Jurkat, Clone E6-1 (cell line): ENCODE measurements around the gene THOC6.

Experiments
- DNase-seq: peaks from one replicate; pipeline ENCODE4 v3.0.0-alpha.2; 2011; ENCODE audit warnings: low read depth, low spot score
- H3K4me3 ChIP-seq: 2 replicates; pipeline ENCODE4 v1.5.1; 2011; ENCODE audit warnings: mild to moderate bottlenecking, low read length, control low read depth, moderate library complexity

The THOC6 gene

DNA sequence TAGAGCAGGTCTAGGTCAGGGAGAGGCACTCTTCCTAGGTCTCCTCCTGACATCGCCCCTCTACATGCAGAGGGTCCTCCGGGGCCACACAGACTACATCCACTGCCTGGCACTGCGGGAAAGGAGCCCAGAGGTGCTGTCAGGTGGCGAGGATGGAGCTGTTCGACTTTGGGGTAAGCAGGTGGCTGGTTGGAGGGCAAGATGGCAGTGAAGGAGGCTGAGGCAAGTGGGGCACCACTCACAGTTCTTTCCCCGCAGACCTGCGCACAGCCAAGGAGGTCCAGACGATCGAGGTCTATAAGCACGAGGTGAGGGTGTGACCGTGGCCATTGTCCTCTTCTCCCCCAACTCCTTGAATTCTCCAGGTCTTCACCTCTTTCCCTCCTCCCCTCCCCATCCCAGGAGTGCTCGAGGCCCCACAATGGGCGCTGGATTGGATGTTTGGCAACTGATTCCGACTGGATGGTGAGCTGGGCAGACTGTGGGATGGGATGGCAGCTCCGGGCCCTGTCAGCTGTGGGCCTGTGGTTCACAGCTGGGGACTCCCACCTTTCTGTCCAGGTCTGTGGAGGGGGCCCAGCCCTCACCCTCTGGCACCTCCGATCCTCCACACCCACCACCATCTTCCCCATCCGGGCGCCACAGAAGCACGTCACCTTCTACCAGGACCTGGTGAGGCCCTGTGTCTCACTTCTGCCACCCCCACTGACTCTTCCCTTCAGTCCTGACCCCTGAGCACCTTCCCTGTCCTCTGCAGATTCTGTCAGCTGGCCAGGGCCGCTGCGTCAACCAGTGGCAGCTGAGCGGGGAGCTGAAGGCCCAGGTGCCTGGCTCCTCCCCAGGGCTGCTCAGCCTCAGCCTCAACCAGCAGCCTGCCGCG lies 3.0 kb downstream of the THOC6 start:
- DNase-seq: no peak
- no peak overlapping the region for H3K4me3 ChIP-seq

DNA sequence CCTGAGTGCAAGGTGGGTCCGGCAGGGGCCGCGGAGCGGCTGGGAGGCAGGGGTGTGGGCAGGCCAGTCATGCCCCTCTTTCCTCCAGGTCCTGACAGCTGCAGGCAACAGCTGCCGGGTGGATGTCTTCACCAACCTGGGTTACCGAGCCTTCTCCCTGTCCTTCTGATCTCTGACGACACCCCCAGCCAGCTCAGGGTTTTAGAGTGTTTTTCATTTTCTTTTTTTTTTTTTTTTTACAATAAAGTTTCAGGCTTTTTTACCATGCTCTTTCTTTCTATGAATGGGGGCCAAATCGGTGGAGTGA lies 3.6 kb downstream of the THOC6 start:
- no peak overlapping the region for H3K4me3 ChIP-seq
- DNase-seq: no peak

DNA sequence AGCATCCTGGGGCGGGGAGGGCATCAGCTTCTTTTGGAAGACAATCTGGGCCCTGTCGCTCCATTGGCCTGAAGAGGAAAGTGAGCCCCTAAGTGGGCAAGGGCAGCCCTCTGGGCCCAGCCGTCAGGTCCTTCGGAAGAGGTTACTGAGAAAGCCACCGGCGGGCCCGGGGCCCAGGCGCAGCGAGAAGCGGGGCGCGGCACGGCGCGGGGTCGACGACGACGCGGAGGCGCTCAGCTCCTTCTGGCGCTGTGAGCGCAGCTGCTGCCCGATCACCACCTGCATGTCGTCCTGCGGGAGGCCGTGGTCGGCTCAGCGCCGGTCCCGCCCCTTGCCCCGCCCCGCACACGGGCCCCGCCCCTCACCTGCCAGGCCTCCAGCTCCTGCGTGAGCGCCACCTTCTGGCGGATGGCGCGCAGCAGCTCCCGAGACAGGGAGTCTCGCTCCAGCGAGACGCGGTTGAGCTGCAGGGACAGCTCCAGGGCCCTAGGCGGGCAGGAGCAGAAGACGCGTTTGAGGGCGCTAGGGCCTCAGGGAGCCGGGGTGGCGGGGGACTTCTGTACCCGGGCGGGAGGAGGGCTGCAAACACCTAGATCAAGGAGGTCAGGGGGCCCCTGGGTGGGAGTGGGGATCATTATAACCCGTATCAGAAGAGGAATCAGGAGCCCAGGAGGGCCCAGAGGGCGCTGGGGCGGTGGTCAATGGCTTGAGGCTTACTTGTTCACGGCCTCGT lies 4.3 kb downstream of the THOC6 start:
- H3K4me3 ChIP-seq: no peak overlapping the region
- peak; percentile 77 for DNase-seq

DNA sequence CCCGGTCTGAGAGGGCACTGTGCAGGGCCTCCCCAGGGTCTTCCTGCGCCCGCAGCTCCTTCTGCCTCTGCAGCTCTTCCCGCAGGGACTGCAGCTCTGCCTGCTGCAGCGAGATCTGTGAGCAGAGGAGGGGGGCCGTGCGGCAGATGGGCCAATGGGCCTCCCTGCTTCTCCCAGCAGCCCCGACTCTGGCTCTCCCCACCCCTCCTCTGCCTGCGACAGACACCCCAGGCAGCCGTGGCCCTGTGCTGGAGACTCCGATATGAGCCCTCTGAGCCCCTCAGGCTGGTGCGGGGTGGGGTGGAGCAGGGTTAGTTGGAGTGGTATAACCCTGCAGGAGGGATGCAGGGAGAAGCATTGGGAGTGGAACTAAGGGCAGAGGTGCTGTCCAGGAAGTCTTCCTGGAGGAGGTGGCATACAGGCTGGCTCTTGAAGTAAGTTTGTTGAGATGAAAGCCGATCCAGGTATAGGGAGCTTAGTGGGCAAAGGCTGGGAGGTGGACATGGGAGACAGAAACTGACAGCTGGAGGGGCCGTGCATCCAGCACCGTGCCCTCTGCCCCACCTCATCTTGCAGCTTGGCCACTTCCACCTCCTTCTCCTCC lies 5.0 kb downstream of the THOC6 start:
- DNase-seq: no peak
- no peak overlapping the region for H3K4me3 ChIP-seq

DNA sequence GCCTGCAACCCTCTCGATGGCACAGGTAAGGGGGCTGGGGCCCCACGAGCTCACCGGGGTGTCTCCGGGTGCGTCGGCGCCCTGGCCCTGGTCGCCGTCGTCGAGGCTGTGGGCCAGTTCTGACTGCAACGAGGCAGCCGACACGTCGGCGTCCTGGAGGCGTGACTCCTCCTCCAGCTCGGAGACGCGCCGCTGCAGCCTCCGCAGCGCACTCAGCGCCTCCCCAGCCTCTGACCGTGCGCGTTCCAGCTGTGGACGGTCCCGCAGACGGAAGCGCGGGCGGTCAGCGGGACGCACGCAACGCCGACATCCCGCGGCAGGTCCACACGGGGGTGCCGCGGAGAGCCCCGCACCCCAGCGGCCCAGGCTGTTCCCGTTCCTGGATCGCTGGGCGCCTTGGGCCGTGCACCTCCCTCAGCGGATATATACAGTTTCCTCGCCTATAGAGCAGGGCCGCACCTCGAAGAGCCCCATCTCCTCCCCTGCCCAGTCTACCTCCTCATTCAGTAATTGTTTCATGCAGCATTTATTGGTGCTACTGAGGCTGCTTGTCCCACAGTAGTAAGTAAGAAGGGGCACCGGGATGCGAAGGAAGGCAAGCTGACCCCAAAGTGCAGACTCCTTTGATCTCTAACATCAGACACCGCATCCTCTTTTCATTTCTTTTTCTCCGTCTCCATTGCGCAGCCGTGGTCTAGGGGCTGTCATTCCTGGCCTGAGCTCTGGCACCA lies 5.8 kb downstream of the THOC6 start:
- no peak overlapping the region for H3K4me3 ChIP-seq
- no peak for DNase-seq

DNA sequence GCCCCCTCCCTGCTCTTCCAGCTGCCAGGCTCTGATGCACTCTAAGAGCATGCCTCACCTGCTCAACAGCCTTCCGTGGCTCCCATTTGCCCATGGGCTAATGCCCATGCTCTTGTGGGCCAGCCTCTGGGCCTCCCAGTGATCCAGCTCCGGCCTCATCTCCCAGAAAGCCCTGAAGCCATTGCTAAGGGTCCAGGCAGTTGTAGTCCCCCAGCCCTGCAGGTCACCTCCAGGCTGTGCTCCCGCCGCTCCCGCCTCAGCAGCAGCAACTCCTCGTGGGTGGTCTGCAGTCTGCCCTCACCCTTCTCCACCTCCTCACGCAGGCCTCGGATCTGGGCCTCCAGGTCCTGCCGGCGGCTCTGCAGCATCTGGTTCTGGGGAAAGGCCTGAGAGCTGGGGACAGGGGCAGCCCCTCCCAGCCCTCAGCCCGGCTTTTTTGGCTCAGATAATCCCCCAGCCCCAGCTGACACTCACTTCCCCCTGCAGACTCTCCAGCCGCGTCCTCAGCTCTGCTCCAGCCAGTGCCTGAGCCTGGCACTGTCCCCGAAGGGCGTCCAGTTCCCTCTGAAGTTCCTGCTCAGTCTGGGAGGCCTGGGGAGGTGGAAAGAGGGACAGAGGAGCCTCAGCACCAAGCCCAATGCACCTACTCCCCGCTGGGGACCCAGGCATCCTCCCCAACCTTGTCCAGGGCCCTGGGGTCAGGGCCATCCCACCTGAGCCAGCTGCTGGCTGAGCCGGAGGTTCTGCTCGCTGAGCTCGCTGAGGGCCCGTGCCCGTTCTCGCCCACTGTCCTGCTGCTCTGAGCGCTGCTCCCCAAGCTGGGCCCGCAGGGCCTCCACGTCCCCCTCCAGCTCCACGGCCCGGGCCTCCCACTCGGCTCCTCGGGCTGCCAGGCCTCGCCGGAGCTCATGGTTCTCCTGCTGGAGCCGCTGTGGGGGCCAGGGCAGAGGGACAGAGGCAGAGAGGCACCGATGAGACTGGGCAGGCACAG lies 6.7 kb downstream of the THOC6 start:
- no peak overlapping the region for H3K4me3 ChIP-seq
- DNase-seq: no peak

DNA sequence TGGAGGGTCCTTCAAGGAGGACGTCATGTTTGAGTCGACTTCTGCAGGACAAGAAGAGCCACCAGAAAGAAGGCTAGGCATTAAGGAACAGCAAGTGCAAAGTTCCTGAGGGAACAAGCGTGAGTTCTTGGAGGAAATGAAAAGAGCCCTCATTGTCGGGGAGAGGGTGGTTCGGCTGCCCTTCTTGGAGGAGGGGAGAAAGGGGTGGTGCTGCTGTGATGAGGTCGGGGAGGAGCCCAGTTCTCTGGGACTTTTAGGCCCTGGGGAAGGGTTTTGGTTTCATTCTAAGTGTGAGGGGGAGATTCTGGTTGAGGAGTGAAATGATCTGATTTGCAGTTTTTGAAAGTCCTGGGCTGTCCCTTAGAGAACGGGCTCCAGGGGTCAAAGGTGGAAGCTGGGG lies 8.8 kb downstream of the THOC6 start:
- no peak for DNase-seq
- no peak overlapping the region for H3K4me3 ChIP-seq

DNA sequence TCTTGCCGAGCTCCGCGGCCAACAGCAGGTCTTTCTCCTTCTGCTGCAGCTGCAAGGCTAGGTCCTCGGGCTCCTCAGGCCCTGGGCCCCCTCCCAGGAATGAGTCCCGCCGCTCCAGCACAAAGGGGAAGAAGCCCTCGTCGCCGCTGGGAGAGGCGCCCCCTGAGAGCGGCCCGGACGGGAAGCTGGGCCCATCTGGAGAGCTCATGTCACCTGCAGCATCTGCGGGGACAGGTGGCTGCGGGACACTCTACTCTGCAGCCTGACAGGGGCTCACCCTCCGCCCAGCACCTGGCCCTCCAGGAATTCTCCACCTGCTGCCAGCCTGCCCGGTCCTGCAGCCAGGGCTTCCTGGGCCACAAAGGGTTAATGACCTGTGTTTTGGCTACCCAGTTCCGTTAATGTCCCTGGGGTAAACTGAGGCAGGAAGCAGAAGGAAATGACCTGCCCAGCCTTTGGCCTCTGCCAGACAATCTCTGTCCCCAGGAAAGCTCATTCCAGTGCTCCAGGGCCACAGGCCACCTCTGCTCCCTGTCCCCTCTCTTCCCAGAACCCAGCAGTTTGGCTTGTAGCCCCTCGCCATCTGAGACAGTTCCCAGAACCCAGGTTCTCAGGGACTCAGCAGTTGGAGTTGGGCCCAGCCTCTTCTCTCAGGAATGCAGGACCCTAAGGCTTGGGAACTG lies 11.6 kb downstream of the THOC6 start:
- no peak overlapping the region for H3K4me3 ChIP-seq

DNA sequence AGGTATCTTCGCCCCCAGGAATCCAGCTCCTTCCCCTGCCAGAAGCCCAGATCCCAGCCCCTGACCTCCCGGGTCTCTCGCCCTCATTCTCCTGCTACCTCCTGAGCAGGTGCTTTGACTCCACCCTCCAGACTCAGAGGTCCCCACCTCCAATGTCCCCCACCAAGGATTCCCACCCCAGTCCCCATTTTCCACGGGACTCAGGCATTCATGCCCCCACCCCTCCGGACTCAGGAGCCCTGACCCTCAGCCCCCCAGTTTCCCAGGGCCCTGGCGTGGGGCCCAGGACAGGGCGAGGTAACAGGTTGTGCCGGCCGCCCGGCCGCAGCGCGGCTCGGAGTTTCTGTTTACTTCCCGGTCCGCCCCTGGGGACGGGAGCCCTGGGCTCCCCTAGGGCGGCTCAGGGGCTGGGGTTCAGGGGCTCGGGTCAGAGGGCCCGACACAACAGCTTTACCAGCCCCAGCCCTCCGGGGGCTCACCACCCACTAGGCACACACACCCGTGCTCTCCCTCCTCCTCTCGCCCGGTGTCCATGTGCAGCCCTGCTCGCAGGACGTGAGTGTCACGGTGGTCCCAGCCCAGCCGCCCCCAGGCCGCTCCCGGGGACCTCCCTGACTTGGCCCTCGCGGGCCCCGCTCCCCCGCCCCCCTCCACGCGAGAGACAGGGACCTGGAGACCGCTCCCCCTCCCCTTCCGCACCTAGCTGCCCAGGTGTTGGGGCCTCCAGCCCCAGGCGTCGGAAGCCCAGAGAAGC lies 12.3 kb downstream of the THOC6 start:
- no peak overlapping the region for H3K4me3 ChIP-seq
- no peak for DNase-seq

More for the DNA sequence above, 11.6 kb downstream of the THOC6 start:
- no peak for DNase-seq

DNA sequence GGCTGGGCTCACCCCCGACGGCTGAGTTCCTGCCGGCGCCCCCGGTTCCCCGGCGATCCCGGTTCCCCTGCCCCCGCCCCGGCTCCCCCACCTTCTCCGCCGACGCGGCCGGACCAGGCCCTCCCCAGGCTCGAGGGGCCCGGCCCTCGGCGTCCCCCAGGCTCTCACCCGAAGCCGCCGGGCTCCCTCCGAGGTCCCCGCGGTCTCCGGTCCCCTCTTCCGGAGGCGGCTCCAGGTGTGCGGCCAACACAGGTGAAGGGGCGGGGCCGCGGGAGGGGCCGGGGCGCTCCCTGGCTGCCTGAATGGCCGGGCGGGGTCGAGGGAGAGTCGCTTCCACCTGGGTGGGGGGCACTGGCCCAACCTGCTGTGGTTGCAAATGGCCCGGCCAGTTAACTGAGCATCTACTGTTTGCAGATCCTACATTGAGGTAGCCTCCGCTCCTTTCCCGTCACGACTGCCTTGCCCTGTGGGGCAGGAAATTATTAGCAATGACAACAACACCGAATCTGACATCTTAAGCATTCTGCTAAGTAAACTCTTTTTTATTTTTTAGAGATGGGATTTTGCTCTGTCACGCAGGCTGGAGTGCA lies 13.0 kb downstream of the THOC6 start, which contains the start of gene BICDL2:
TSS of gene BICDL2 (minus strand) at position 219 of the 590 bp plus-strand sequence. CDS start 1,448 bp downstream, outside the sequence.
- DNase-seq: no peak
- no peak within 1 kb of the TSS for H3K4me3 ChIP-seq

DNA sequence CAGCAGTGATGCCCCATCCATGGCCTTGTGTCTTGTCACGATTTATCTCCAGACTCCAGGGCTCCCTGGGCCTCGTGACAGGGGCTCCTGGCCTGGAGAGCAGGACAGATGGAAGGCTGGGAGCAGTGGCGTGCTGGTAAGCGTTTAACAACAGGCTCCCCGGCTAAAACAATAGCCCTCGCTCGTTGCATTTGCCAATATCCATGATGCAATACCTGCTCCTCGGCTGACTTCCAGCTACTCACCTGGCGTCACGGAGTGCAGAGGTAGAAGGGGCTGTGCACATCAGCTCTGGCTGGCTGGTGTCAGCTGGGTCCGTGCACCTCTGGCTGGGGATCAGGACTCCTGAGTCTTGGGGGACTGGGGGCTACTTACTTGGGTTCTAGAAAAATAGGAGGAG lies 14.4 kb downstream of the THOC6 start:
- no peak overlapping the region for H3K4me3 ChIP-seq
- no peak for DNase-seq

DNA sequence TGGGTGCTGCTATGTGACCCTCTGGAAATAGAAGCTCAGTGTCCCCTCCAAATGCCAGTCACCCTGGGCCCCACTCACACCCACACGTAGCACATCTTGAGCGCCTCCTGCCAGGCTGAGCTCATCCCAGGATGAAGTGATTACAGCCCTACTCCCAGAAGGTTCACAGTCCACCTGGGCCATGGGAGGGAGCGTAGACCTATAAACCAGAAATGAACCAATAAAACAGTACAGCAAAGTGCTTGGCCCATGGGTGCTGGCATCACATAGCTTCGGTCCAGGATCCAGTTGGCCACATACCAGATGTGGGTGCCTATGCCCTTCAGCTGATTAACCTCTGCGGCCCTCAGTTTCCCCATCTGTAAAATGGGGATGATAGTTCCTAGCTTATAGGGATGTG lies 15.1 kb downstream of the THOC6 start:
- no peak overlapping the region for H3K4me3 ChIP-seq
- DNase-seq: no peak

DNA sequence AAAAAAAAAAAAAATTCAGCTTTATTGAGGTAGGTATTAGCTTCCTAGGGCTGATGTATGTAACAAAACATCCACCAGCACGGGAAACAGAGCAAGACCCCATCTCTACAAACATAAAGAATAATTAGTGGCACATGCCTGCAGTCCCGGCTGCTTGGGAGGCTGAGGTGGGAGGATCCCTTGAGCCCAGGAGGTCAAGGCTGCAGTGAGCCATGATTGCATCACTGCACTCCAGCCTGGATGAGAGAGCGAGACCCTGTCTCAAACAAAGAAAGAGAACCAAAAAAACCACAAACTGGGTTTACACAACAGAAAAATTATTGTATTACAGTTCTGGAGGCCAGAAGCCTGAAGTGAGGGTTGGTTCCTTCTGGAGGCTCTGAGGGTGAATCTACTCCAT lies 18.5 kb downstream of the THOC6 start:
- H3K4me3 ChIP-seq: no peak overlapping the region
- no peak for DNase-seq

DNA sequence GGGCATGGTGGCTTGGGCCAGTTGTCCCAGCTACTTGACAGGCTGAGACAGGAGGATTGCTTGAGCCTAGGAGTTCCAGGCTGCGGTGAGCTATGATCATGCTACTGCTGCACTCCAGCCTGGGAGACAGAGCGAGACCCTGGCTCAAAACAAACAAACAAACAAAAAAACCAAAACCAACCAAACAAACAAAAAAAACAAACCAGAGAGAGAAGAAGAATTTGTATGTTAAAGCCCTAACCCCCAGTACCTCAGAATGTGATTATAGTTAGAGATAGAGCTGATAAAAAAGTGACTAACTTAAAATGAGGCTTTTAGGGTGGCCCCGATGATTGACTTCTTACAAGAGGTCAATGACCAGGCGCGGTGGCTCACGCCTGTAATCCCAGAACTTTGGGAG lies 20.9 kb downstream of the THOC6 start:
- no peak for DNase-seq
- no peak overlapping the region for H3K4me3 ChIP-seq

DNA sequence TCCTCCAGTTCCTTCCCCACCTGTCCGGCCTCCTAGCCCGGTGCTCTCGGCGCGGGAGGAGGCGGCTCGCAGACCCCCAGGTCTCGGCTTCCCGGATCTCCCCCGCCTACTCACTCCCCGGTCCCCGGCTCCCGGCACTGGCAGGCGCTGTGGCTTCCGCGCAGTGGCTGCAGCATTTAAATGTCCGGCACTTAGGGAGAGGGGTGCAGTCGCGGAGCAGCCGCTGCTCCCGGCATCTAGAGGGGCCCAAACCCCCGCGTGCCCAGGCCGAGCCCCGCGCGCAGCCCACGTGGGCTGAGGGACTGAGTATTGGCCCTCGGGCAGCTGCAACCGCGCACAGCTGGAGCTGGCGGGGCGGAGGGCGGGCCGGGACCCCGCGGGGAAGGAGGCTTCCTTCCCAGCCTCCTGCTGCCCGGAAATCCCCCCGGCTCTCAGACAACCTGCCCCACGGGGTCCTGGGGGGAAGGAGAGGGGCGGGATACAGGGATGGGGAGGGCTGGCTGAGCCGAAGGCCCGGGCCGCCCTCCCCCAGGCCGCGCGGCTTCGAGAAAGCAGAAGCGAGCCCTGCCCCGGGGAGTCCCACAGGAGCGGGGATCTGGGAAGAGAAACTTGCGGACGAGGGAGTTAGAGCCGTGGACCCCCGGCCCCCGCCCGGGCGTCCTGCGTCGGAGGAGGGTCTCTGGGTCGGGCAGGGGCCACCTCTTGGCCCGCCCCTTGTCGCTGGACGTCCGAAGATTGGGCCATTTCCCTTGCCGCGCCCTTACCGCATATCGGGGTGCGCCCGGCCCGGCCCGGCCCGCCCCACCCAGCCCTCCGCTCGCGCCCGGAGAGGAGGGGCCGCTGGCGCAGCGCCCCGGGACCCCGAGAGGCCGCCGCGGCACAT lies 22.2 kb downstream of the THOC6 start, which contains the start of gene MMP25:
TSS of gene MMP25 (plus strand) at position 804 of the 883 bp plus-strand sequence. CDS start 357 bp downstream, outside the sequence.
- no peak for DNase-seq
- H3K4me3 ChIP-seq: peak within 1 kb of the TSS; percentile 50
